AG20443 (cell line): Measurements from ENCODE around the gene GIMAP2.
"Not testable (repeated sequence)": the region's sequence is repeated elsewhere in the genome, so short reads cannot be mapped to it uniquely, and the experiment has no call there.

Experiments
- DNase-seq: peaks from one replicate; pipeline ENCODE4 v3.0.0; 2012; ENCODE audit warnings: low spot score, mixed read lengths

Gene GIMAP2

GRCh38 chr7:150676854-150677253 lies 8.7 kb upstream of the GIMAP2 start:
- DNase-seq = not testable (repeated sequence)

- not testable (repeated sequence) for DNase-seq
These were observed 6.9 kb upstream of the GIMAP2 start for GRCh38 chr7:150678601-150679000.

- not testable (repeated sequence) for DNase-seq
These were observed 5.1 kb upstream of the GIMAP2 start for GRCh38 chr7:150680364-150680763.

- DNase-seq = no peak
These were observed 625 bp downstream of the GIMAP2 start for GRCh38 chr7:150686030-150686631.

GRCh38 chr7:150688630-150689029 lies 3.1 kb downstream of the GIMAP2 start:
- DNase-seq = no peak

GRCh38 chr7:150695654-150696053 lies 10.1 kb downstream of the GIMAP2 start:
- DNase-seq = no peak

- no peak for DNase-seq
These were observed 17.7 kb downstream of the GIMAP2 start for GRCh38 chr7:150703209-150703608.

- no peak for DNase-seq
These were observed 29.8 kb downstream of the GIMAP2 start for GRCh38 chr7:150715293-150715692.

GRCh38 chr7:150715738-150716137 lies 30.2 kb downstream of the GIMAP2 start:
- DNase-seq = no peak

GRCh38 chr7:150716368-150716767 lies 30.9 kb downstream of the GIMAP2 start, which contains the start of gene GIMAP1:
Gene GIMAP1, plus strand, starts transcription at chr7:150716613. Its CDS starts 2,435 bp downstream, at chr7:150719048.
- DNase-seq = no peak

- no peak for DNase-seq
These were observed 31.4 kb downstream of the GIMAP2 start for GRCh38 chr7:150716939-150717338.

GRCh38 chr7:150717814-150718420 lies 32.4 kb downstream of the GIMAP2 start:
- no peak for DNase-seq

GRCh38 chr7:150719436-150719835 lies 33.9 kb downstream of the GIMAP2 start:
- no peak for DNase-seq

GRCh38 chr7:150719960-150720891 lies 34.7 kb downstream of the GIMAP2 start:
- DNase-seq = no peak

- no peak for DNase-seq
These were observed 36.5 kb downstream of the GIMAP2 start for GRCh38 chr7:150721970-150722373.

GRCh38 chr7:150722431-150722931 lies 37.0 kb downstream of the GIMAP2 start:
- no peak for DNase-seq

- no peak for DNase-seq
These were observed 38.0 kb downstream of the GIMAP2 start for GRCh38 chr7:150723467-150723866.

- DNase-seq = no peak
These were observed 41.9 kb downstream of the GIMAP2 start for GRCh38 chr7:150727381-150727780.

- no peak for DNase-seq
These were observed 42.5 kb downstream of the GIMAP2 start for GRCh38 chr7:150728011-150728410.

- no peak for DNase-seq
These were observed 43.1 kb downstream of the GIMAP2 start for GRCh38 chr7:150728609-150729008.

GRCh38 chr7:150731916-150732315 lies 46.4 kb downstream of the GIMAP2 start:
- no peak for DNase-seq

- DNase-seq = no peak
These were observed 47.4 kb downstream of the GIMAP2 start for GRCh38 chr7:150732786-150733481.
